HG02588 (cell line): ENCODE results near the gene CD82.
"Not testable (repeated sequence)": the region's sequence is repeated elsewhere in the genome, so short reads cannot be mapped to it uniquely, and the experiment has no call there.

Source experiments
- ATAC-seq: cut with Tn5 transposase; IDR thresholded peaks from one replicate; pipeline ENCODE4 v1.9.1; 2021; ENCODE audit warnings: mild to moderate bottlenecking, moderate library complexity; ENCODE audit not compliant: unreplicated experiment

CD82 gene

GRCh38 chr11:44628730-44629700 is 63.6 kb downstream of the CD82 start:
- no peak for ATAC-seq

DNA sequence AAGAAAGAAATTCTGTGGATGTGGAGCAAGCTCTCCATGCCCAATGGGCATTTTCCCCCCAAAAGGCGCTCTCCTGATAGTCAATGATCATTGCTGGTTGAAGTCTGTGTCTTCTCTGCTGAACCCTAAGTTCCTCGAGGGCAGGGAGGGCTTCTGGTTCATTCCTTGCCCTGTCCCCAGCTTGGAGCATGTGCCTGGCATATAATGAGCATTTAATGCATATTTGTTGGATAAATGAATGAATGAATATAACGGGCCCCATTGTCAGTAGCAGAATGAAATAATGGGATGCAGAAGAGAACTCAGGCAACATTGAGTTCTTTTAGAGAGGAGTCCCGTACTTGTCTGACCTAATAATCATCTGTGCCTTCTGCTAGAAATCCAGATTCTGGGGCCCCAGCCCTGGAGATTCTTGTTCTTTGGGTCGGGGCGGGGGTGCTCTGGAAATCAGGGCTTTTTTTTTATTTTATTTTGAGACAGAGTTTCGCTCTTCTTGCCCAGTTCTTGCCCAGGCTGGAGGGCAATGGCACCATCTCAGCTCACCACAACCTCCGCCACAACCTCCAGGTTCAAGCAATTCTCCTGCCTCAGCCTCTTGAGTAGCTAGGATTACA is 64.4 kb downstream of the CD82 start:
- ATAC-seq = no peak

- ATAC-seq = no peak
These were observed 65.2 kb downstream of the CD82 start for GRCh38 chr11:44630511-44631210.

- ATAC-seq = no peak
These were observed 66.4 kb downstream of the CD82 start for GRCh38 chr11:44631831-44632230.

- ATAC-seq = no peak
These were observed 67.1 kb downstream of the CD82 start for GRCh38 chr11:44632466-44633123.

DNA sequence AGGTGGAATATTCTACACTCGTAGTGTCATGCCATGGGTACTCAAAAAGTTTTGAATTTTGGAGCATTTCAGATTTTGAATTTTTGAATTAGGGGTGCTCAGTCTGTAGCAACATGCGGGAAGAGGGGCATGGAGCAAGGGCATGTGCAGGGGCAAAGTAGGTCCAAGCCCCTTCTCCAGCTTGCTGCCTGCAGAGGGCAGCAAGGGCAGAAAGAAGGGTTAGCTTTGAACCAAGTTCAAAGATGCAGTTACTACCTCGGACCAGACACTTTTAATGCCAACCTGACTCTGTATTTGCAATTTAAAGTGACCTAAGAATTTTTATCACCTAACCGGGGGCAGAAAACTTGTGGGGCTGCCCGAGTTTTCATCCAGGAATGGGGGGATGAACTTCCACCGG is 68.2 kb downstream of the CD82 start:
- ATAC-seq = no peak

DNA sequence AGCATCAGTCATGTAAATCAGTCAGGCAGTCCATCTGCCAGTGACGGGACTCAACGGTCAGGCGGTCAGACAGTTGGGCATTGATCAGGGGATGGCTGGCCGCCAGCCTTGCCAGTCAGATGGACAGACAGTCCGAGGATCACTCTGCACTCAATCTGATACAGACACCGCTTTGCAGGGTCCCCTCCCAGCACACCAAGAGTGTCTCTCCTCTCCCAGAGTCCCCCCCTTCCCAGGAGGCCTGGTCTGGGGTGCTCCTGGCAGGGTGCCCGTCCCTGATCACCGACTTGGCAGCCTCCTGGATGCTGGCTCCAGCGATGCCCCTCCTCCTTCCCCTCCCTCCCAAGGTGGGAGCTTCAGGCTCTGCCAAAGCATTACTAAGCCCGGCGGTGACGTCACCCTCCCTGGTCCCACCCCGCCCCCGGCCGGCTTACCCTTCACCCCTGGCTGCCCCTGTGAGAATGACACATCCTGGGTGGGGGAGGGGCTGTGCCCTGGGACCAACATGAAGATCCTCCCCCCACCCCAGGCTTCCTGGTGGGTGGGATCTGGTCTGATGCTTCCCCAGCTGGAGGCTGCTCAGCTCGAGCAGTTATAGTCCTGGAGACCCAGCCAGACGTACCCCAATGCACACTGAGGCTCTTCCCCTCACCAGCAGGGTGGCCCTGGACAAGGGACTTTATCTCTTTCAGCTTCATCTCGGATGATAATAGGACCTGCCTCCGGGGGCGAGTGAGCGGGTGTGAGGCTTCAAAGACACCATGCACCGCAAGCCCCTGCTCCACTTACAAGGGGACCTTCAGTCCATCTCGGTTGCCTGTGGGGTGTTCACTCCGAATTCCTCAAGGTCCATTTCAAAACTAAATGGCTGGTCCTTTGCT is 69.2 kb downstream of the CD82 start:
- ATAC-seq = no peak

GRCh38 chr11:44637487-44637886 is 72.0 kb downstream of the CD82 start:
- ATAC-seq = no peak

DNA sequence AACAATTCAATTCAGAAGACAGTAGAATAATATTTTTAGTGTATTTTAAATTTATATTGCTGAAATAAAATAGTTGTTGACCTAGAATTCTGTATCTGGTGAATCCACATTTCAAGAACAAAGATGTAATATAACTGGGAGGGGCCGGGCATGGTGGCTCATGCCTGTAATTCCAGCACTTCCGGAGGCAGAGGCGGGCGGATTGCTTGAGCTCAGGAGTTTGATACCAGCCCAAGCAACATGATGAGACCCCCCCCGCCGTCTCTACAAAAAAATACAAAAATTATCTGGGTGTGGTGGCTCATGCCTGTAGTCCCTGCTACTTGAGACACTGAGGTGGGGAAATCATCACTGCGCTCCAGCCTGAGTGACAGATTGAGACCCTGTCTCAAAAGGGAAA is 72.6 kb downstream of the CD82 start:
- ATAC-seq = no peak

GRCh38 chr11:44643217-44643616 is 77.8 kb downstream of the CD82 start:
- no peak for ATAC-seq

- no peak for ATAC-seq
These were observed 80.4 kb downstream of the CD82 start for GRCh38 chr11:44645827-44646226.

DNA sequence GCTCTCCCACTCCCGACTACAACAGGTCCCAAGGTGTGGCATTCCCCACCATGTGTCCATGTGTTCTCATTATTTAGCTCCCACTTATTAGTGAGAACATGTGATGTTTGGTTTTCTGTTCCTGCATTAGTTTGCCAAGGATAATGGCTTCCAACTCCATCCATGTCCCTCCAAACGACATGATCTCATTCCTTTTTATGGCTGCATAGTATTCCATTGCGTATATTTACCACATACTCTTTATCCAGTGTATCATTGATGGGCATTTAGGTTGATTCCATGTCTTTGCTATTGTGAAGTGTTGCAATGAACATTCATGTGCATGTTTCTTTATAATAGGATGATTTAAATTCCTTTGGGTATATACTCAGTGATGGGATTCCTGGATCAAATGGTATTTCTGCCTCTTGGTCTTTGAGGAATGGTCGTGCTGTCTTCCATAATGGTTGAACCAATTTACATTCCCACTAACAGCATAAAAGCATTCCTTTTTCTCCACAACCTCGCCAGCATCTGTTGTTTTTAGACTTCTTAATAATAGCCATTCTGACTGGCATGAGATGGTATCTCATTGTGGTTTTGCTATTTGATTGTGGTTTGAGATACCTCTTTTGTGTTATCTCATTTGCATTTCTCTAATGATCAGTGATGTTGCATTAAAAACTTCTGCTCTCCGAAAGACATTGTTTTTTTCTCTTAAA is 81.9 kb downstream of the CD82 start:
- not testable (repeated sequence) for ATAC-seq

- ATAC-seq = no peak
These were observed 82.6 kb downstream of the CD82 start for GRCh38 chr11:44648109-44648508.

GRCh38 chr11:44651535-44652155 is 86.2 kb downstream of the CD82 start:
- no peak for ATAC-seq

DNA sequence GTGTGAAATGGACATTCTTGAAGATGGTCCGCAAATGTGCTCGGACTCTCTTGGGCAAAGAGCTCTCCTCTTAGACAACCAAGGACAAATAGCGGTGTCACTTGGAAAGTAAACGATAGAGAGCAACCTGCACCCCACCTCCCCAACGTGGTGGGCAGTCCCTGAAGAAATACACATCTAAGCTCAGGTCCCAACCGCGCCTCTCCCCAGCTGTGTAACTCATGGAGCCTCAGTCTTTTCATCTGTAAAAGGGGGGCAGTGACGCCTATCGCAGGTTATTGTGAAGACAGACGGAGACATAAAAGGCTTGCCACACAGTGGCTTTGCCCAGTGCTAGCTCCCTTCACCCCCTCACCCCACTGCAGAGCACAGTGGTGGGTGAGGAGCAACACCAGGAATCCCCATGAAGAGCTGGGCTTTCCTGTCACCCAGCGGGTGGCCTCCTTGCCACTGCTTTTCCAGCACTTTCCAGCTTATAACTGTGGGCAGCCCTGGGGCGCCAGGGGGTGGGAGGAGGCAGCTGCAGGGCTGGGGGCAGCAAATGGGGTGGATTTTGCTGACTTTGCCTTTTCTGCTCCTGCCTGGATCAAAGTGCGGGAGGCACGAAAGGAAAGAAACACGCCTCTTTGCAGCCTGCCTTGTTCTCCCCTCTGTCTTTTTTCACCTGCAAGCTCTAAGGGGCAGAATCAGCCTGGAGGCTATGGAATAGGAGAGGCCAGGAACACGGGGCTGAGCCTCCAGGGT is 87.6 kb downstream of the CD82 start:
- no peak for ATAC-seq

DNA sequence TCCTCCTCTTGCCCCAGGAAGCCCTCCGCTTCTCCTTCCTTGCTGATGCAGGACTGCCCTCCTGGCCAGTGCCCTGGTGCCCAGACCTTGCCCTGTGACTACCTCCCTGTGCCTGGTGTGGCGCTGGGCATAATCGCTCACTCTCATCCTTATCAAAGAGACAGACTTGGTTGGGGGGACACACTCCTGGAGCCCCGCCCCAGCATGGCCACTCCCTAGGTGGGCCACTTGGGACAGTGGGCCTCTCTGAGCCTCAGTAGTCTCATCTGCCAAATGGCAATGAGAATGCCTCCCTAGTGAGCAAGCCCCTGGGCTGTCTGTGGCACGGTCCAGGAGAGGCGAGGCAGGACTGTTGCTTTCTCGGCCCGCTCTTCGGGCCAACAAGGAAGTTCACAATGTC is 88.6 kb downstream of the CD82 start:
- ATAC-seq = no peak

DNA sequence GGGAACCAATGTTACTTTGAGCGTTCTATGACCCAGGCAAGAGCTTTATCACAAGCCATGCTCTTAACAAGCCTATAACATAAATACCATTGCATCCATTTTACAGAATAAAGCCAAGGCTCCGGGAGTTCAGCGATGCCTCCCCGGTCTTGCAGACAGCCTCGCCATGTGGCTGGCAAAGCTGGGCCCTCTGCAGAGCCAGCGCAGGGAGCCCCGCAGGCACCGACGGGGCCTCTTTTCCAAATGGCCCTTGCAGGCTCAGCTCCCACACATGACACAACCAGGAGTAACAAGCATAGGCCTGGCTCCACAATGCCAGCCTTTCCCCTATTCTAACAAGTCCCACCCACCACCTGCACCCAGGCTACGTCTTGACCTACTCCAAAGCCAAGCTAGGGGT is 89.1 kb downstream of the CD82 start:
- no peak for ATAC-seq

DNA sequence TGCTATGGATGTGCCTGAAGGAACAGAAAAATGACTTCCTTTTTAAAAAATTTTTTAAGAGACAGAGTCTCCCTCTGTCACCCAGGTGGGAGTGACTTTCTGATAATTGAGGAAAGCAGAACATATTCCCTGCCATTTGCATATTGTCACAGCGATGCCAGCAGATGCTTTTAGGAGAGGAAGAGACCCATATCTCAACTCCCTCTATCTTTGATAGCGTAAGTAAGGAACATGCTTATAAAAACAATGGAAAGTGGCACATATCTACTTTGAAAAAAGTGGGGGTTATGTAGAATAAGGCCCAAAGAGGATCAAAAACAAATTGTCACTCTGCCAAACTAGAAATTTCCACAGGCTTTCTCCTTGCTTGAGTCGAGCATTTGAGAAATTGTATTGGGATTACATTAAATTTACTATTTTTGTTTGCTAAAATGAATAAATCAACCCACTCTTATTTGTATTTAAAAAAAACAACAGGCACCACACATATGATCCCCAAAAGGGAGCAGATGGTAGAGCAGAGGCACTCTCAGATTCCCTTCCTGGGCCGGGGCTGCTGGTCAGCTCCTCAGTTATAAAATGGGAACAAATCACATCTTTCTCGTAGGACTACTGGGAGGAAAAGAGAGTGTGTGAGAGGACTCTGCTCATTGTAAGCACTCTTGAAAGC is 92.5 kb downstream of the CD82 start:
- ATAC-seq = no peak
